Lower lobe of right lung (tissue), 2 donors: Measurements from ENCODE around the gene CLSTN2. TPM values are rescaled to one million over a fixed set of nuclear protein-coding genes. Genes with fewer than 3 reads are reported as not detected.

Experiments used
- ATAC-seq, 2 donors: fragments of 200-7000 bp; cut with Tn5 transposase; one replicate each; pipeline ENCODE4 v1.9.1; 2020 to 2022; ENCODE audit warnings: mild to moderate bottlenecking in 2 of 2, moderate library complexity in 2 of 2
- DNase-seq: peaks from one replicate; pipeline ENCODE4 v3.0.0-alpha.2; 2020
- H3K27ac ChIP-seq: fragments of 200-600 bp; one replicate; pipeline ENCODE4 v1.8.0; 2022
- H3K27me3 ChIP-seq: fragments of 200-600 bp; one replicate; pipeline ENCODE4 v1.8.0; 2022; ENCODE audit warnings: low read depth
- H3K36me3 ChIP-seq: fragments of 200-600 bp; one replicate; pipeline ENCODE4 v1.8.0; 2022; ENCODE audit warnings: mild to moderate bottlenecking
- H3K4me1 ChIP-seq: fragments of 200-600 bp; one replicate; pipeline ENCODE4 v1.8.0; 2022
- H3K4me3 ChIP-seq: fragments of 200-600 bp; one replicate; pipeline ENCODE4 v1.8.0; 2022; ENCODE audit warnings: mild to moderate bottlenecking
- H3K9me3 ChIP-seq: fragments of 200-600 bp; one replicate; pipeline ENCODE4 v1.8.0; 2022
- intact Hi-C: fragments of 100-400 bp; cut with DNase I; formaldehyde crosslinking; loops from one replicate; pipeline ENCODE4 v1.11.0; 2022
- total RNA-seq: library from RNA; stranded (reverse); fragmentation: NEBNext Ultra II Directional; extraction: Animal tissue kit (Norgen Biotek cat#: 25700); gene quantifications from one replicate; pipeline ENCODE4 v1.2.1, GENCODE V29; 2021
- TF ChIP-seq, protein P1 (sequence below): fragments of 200-600 bp; IDR thresholded peaks from one replicate; pipeline ENCODE4 v1.8.0; 2022; ENCODE audit warnings: antibody characterized with exemption, mild to moderate bottlenecking
- donor health status: DM: no; HTN: yes; CAD: no; lungs with severe emphysema.

The CLSTN2 gene
- total RNA-seq, 1 donor from 2014 or later, result 4.5 TPM

DNA sequence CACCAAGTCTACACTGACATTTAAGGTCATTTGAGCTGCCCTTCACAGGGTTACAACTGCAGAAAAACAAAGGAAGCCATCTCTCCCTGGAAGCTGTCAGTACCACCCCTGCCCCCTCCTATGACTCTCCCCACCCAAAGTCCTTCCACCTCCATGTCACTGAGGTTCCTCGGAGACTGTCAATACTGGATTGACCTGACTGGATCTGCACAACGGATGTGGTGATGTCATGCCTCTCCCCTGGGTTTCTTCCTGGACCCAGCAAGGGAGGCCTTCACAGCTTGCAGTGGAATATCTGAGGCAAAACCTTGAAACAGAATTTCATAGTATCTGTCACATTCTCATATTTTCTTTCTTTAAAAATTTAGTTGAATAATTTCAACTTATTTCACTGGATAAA, 153.5 kb downstream of the CLSTN2 start:
- ATAC-seq (no peak), DNase-seq (no peak)
- H3K27ac ChIP-seq, result no peak overlapping the region
- intact Hi-C loops, result no loop called here
- no peaks in the 10 kb centered on the region for H3K4me1 ChIP-seq
- TF ChIP-seq, protein P1, sequence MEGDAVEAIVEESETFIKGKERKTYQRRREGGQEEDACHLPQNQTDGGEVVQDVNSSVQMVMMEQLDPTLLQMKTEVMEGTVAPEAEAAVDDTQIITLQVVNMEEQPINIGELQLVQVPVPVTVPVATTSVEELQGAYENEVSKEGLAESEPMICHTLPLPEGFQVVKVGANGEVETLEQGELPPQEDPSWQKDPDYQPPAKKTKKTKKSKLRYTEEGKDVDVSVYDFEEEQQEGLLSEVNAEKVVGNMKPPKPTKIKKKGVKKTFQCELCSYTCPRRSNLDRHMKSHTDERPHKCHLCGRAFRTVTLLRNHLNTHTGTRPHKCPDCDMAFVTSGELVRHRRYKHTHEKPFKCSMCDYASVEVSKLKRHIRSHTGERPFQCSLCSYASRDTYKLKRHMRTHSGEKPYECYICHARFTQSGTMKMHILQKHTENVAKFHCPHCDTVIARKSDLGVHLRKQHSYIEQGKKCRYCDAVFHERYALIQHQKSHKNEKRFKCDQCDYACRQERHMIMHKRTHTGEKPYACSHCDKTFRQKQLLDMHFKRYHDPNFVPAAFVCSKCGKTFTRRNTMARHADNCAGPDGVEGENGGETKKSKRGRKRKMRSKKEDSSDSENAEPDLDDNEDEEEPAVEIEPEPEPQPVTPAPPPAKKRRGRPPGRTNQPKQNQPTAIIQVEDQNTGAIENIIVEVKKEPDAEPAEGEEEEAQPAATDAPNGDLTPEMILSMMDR, result no peak
- H3K27me3 ChIP-seq, result no peaks in the 10 kb centered on the region
- no peaks in the 10 kb centered on the region for H3K36me3 ChIP-seq
- no peak overlapping the region for H3K4me3 ChIP-seq
- H3K9me3 ChIP-seq, result no peaks in the 10 kb centered on the region

DNA sequence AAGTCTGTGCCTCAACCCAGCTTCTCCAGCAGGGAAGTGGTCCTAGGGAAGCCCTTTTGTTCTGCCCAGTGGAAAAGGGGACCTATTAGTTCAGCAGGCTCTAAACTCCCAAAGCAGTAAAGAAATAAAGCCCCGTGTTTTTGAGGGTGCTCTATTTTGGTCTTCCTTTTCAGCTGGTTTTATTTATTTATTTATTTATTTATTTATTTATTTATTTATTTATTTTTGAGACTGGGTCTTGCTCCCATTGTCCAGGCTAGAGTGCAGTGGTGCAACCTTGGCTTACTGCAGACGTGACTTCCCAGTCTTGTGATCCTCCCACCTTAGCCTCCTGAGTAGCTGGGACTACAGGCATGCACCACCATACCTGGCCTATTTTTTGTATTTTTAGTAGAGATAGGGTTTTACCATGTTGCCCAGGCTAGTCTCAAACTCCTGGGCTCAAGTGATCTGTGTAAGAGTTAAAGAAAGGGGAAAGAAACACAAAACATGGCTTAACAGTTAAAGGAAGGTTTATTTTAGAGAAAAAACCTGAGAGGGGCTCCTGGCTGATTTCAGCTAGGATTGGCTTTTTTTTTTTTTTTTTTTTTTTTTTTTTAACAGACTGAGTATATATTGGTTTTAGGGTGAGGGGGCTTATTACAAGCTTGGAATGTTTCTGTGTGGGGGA, 154.6 kb downstream of the CLSTN2 start:
- Histone ChIP-seq H3K4me3 (no peak overlapping the region), H3K27me3 (no peaks in the 10 kb centered on the region), H3K4me1 (no peaks in the 10 kb centered on the region), H3K36me3 (no peaks in the 10 kb centered on the region), H3K27ac (no peak overlapping the region), H3K9me3 (no peaks in the 10 kb centered on the region)
- TF ChIP-seq, protein P1, result no peak
- ATAC-seq (no peak), DNase-seq (no peak)
- intact Hi-C loops, result no loop called here

DNA sequence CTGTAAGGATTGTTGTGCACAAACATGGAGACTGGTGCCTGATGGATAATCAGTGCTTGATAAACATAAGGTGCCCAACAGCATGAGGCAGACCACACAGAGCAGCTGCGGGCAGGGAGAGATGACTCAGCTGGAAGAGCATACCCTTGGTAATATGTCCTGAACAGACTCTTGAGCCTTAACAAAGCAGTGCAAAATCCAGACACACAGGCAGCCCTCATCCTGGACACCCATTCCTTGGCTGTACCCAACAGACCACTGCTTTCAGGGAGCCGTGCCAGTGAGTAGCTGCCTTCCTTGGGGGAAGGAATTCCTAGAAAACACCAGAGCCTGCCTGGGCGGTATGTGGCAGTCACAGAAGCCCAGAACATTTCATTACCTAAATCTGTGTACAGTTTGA, 156.2 kb downstream of the CLSTN2 start:
- ATAC-seq (no peak), DNase-seq (no peak)
- H3K36me3 ChIP-seq, result no peaks in the 10 kb centered on the region
- TF ChIP-seq, protein P1, result no peak
- H3K4me3 ChIP-seq, result no peak overlapping the region
- intact Hi-C loops, result no loop called here
- H3K27ac ChIP-seq, result no peak overlapping the region
- H3K4me1 ChIP-seq, result no peaks in the 10 kb centered on the region
- no peaks in the 10 kb centered on the region for H3K27me3 ChIP-seq
- H3K9me3 ChIP-seq, result no peaks in the 10 kb centered on the region

DNA sequence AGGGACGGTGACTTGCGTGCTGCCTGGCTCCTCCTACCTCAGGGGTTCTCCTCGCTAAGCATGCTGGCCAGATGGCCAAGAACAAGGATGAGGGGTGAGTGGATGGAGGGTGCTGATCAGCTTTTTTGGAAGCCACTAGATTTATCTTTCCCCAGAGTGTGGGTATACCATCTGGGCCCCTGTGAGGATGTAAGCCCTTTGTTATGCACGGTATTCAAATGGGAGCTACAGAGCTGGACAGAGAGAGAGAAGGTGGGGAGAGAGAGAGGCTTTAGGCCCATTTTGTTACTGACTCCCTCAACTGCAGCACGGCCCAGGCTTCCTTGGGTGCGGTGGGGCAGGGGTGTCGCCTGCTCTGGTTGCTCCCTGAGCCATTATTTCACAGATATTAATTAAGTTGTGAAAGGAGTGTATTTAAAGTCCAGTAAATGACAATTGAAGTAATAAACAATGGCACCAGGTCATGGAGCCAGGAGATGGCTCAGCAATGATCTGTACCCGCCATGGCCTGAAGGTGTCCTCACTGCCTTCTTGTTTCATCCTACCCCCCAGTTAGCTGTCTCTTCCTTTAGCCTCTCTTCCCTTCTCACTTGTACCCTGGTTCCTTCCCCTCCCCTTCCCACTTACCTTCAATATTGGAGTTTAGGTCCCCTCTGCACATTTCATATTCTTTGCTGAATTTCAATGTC, 158.0 kb downstream of the CLSTN2 start:
- Histone ChIP-seq H3K9me3 (no peaks in the 10 kb centered on the region), H3K4me3 (no peak overlapping the region), H3K27me3 (no peaks in the 10 kb centered on the region), H3K4me1 (no peaks in the 10 kb centered on the region), H3K27ac (no peak overlapping the region), H3K36me3 (no peaks in the 10 kb centered on the region)
- TF ChIP-seq, protein P1, result no peak
- intact Hi-C loops, result no loop called here
- ATAC-seq, result no peak
- no peak for DNase-seq

DNA sequence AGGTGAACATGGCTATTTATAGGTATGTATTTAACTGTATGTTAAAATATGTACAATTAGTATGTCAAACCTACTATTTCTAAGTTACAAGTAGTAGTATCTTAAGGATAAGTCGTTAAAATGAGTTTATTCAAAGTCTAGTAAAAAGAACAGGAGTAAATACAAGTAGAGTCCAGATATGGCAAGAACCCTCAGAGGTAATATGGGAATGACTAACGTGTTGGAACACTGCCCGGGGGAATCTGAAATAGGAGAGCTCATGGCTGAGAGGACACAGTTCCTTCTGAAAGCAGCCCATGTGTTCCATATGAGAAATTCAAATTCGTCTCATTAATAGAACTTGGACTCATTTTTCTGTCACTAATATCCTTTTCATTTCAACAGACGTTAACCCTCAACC, 158.8 kb downstream of the CLSTN2 start:
- intact Hi-C loops, result no loop called here
- no peak overlapping the region for H3K27ac ChIP-seq
- TF ChIP-seq, protein P1, result no peak
- ATAC-seq (no peak), DNase-seq (no peak)
- H3K4me3 ChIP-seq, result no peak overlapping the region
- H3K4me1 ChIP-seq, result no peaks in the 10 kb centered on the region
- no peaks in the 10 kb centered on the region for H3K27me3 ChIP-seq
- H3K9me3 ChIP-seq, result no peaks in the 10 kb centered on the region
- no peaks in the 10 kb centered on the region for H3K36me3 ChIP-seq
